Measurements from ENCODE around the gene KIF26B.
"Not testable (repeated sequence)": the region's sequence is repeated elsewhere in the genome, so short reads cannot be mapped to it uniquely, and the experiment has no call there.

GRCh38 chr1:245336984-245337355 lies 182.2 kb downstream of the KIF26B start:
- TF ChIP-seq SUZ12 (IDR thresholded peaks at IDR 0.05; ENCODE audit: extremely low read depth, insufficient read depth, insufficient read length); ZNF274 (IDR thresholded peaks at IDR 0.05; ENCODE audit: low read depth, low read length); YY1 (IDR thresholded peaks at IDR 0.05; ENCODE audit: insufficient read depth, insufficient read length): not testable (repeated sequence)

Data from NT2/D1 (cell line).